Muscle of leg (tissue), 11 donors: ENCODE data around the gene RIMKLA. TPM values are rescaled to one million over a fixed set of nuclear protein-coding genes. Genes with fewer than 3 reads are reported as not detected.

Source experiments
- DNase-seq: peaks from one replicate; pipeline ENCODE4 v3.0.0; 2013
- H3K27ac ChIP-seq: one replicate; pipeline ENCODE4 v1.5.1; 2013; ENCODE audit warnings: mild to moderate bottlenecking, low read length, control low read depth
- H3K27me3 ChIP-seq: one replicate; pipeline ENCODE4 v1.6.1; 2013; ENCODE audit warnings: low read length; ENCODE audit not compliant: control insufficient read depth, insufficient read depth
- H3K36me3 ChIP-seq: one replicate; pipeline ENCODE4 v1.6.1; 2013; ENCODE audit warnings: low read length; ENCODE audit not compliant: control insufficient read depth, insufficient read depth
- H3K4me1 ChIP-seq: one replicate; pipeline ENCODE4 v1.6.1; 2013; ENCODE audit warnings: low read length; ENCODE audit not compliant: control insufficient read depth, insufficient read depth
- H3K4me3 ChIP-seq: one replicate; pipeline ENCODE4 v1.5.1; 2013; ENCODE audit warnings: low read length, control low read depth
- H3K9me3 ChIP-seq: replicated peaks from 2 replicates; pipeline ENCODE4 v1.6.1; 2013; ENCODE audit warnings: low read depth, low read length; ENCODE audit not compliant: control insufficient read depth
- WGBS: methylation state at CpG from one replicate; pipeline ENCODE4 v1.1.5; 2013; ENCODE audit warnings: missing lambda C conversion rate; ENCODE audit not compliant: insufficient coverage; 5-methylcytosine and 5-hydroxymethylcytosine counted together
- polyA plus RNA-seq, 8 donors: library from polyadenylated mRNA; unstranded; fragments of 120-200 nt; gene quantifications; one replicate each; pipeline versions ENCODE4 v1.2.1 to v1.2.3, GENCODE V29; 2013; ENCODE audit warnings: inconsistent platforms in 1 of 8, low replicate concordance in 1 of 8; ENCODE audit not compliant: insufficient read length in 8 of 8, insufficient read depth in 1 of 8
- total RNA-seq: library from RNA; stranded (reverse); fragments of 120-200 nt; gene quantifications from one replicate; pipeline ENCODE4 v1.2.4, GENCODE V29; 2013

Gene RIMKLA
- total and polyA plus RNA-seq, 9 donors = 0.55 to 2.0 (median 0.91) TPM

DNA sequence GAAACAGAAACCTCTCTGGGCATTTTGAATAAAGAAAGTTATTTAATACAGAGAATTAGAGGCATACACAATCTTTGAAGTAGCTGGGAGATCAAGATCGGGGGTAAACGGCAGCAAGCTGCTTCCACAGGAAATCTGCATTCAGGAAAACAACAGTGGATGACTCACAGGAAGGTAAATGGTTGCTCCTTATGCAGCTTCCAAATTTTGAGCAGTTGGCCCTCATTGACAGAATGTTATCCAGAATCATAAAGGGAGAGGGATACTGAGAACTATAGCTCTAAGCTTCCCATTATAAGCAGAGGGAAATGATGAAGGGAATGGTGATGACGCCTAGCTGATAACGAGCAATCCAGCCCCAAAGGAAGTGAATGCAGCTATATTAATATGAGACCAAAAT lies 46.6 kb downstream of the RIMKLA start:
- no peaks in the 10 kb centered on the region for H3K9me3 ChIP-seq
- peaks cover 13% of the 10 kb centered on the region for H3K4me1 ChIP-seq
- H3K36me3 ChIP-seq = no peaks in the 10 kb centered on the region
- H3K4me3 ChIP-seq = no peak overlapping the region
- H3K27me3 ChIP-seq = no peaks in the 10 kb centered on the region
- 0% methylated on average over 1 of the region's 4 CpGs for WGBS
- DNase-seq = no peak
- H3K27ac ChIP-seq = no peak overlapping the region

DNA sequence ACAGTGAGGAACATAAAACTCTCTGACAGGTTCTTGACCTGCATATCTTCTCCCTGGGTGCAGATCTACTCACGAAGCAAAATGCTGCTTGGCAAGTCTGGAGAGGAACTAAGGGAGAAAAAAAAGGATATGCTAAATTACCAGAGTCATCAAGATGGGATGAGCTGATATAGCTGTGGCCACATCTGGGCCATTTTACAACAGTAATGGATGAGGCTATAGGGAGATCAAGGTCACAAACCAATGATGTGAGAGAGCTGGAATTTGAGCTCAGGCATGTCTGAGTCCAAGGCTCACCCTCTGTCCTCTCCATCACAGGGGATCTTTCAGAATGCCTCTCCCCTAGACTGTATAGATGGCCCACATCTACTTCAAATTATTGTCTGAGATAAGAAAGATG lies 49.0 kb downstream of the RIMKLA start:
- H3K4me3 ChIP-seq = no peak overlapping the region
- no peak overlapping the region for H3K27ac ChIP-seq
- no peaks in the 10 kb centered on the region for H3K9me3 ChIP-seq
- no peak for DNase-seq
- no CpG with 5 or more reads among the region's 1 CpG for WGBS
- no peaks in the 10 kb centered on the region for H3K27me3 ChIP-seq
- H3K4me1 ChIP-seq = peaks cover 2% of the 10 kb centered on the region
- no peaks in the 10 kb centered on the region for H3K36me3 ChIP-seq

DNA sequence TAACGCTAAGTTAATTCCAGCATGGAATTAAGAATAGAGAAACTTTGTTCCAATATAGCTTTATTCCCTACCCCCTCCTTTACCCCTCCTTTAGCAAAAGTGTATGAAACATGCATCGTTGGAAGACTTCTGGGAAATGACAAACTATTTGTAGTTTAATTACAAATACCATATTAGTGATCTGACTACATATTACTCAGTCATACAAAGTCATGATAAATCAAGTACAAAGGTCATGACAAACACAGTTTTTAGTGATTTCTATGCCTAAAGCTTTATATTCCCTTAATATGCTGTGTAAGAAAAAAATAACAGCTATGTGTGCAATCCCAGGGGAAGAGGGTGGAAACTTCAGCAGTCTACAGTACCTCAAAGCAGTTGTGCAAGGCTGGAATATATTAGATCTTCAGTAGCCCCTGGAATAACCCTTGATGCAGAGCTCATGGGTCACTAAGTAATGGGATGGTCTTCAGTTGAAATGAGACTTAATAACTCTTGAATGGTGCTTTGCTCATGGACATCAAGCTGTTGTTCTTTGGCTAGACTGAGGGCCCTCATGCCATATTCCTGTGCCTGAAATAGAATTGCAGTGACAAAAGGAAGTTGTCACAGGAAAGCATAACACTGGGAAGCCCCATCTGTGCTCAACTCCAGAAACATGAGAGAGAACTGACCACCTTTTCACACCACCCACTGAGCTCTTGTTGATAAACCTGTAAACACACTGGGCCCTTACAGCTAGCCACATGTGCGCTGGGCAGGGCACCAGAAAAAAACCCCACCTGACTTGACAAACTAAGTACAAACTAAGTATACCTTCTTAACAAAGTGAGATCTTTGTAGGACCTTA lies 49.9 kb downstream of the RIMKLA start:
- no peaks in the 10 kb centered on the region for H3K36me3 ChIP-seq
- no peak overlapping the region for H3K27ac ChIP-seq
- H3K27me3 ChIP-seq = no peaks in the 10 kb centered on the region
- H3K4me3 ChIP-seq = no peak overlapping the region
- H3K4me1 ChIP-seq = peaks cover 2% of the 10 kb centered on the region
- no CpG with 5 or more reads among the region's 3 CpGs for WGBS
- H3K9me3 ChIP-seq = no peaks in the 10 kb centered on the region
- no peak for DNase-seq

DNA sequence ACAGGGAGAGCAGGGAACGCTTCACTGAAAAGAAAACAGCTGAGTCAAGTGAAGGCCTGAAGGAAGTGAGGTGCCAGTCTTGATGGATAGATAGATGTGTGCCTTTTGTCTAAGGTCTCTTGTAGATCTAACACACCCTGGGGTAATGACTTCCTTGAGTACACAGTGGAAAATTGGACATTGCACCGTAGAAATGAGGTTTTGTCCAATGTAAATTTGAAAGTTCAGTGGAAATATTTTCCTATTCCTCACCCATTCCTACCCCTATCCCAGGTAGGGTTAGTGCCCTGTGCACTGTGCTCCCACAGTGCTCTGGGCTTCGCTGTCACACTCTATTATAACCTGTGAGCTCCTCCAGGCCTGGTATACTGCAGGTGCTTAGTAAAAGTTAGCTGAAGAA lies 50.9 kb downstream of the RIMKLA start:
- Histone ChIP-seq H3K36me3 (no peaks in the 10 kb centered on the region), H3K9me3 (no peaks in the 10 kb centered on the region), H3K27ac (no peak overlapping the region), H3K4me3 (no peak overlapping the region), H3K4me1 (peaks cover 2% of the 10 kb centered on the region), H3K27me3 (no peaks in the 10 kb centered on the region)
- WGBS = 92% methylated on average over 1 of the region's 3 CpGs
- DNase-seq = no peak

DNA sequence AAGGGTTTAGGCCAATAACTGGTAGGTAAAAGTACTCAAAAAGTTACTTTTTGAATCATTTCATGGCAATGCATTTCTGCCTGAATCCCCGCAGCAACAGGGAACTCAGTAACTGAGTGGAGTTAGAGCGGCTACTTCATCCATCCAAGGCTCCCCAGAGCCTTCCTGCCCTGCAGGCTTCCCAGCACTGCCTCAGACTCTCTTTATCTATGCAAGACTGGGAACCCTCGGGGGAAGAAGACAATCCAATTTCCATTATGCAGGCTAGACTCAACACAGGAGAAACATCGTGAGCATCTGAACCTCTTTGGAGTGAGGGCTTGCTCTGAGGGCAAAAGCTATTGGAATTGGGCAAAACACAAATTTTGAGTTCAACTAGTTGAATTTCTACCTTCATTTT lies 52.1 kb downstream of the RIMKLA start:
- no peak overlapping the region for H3K4me3 ChIP-seq
- H3K36me3 ChIP-seq = no peaks in the 10 kb centered on the region
- peaks cover 2% of the 10 kb centered on the region for H3K4me1 ChIP-seq
- WGBS = 53% methylated on average over 2 of the region's 4 CpGs
- no peaks in the 10 kb centered on the region for H3K9me3 ChIP-seq
- no peak for DNase-seq
- no peaks in the 10 kb centered on the region for H3K27me3 ChIP-seq
- H3K27ac ChIP-seq = no peak overlapping the region

DNA sequence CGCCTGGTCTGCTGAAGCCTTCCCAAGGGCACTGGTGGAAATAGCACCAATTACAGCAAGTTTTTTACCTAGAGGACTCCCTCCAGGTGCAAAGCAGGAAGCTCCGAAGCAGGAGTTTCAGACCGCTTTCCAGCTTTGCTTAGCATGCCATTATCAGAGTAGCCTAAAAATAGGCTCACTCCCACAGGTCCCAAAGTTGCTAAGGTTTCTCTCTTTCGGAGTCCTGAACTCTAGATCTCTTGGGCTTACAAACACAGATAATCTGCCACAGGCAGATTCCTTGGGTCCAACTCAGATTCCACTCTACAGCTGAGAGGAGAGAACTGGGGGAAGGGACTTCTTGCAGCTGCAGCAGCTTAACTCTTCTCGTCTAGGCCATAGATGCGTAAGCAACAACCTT lies 52.8 kb downstream of the RIMKLA start:
- Histone ChIP-seq H3K36me3 (no peaks in the 10 kb centered on the region), H3K4me3 (no peak overlapping the region), H3K4me1 (peaks cover 2% of the 10 kb centered on the region), H3K27ac (no peak overlapping the region), H3K9me3 (no peaks in the 10 kb centered on the region), H3K27me3 (no peaks in the 10 kb centered on the region)
- 33% methylated on average over 2 of the region's 6 CpGs for WGBS
- DNase-seq = peak; percentile 80

DNA sequence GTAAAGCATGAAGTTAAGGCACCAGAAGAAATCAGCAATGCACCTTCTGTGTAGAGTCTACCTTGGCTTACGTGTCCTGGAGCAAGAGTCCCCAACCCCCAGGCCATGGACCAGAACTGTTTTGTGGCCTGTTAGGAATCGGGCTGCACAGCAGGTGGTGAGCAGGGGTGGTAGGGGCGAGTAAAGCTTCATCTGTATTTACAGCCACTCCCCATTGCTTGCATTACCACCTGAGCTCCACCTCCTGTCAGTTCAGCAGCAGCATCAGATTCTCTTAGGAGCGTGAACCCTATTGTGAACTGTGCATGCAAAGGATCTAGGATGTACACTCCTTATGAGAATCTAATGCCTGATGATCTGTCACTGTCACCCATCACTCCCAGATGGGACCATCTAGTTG lies 53.7 kb downstream of the RIMKLA start:
- H3K36me3 ChIP-seq = no peaks in the 10 kb centered on the region
- no peak overlapping the region for H3K27ac ChIP-seq
- WGBS = 100% methylated on average over 1 of the region's 4 CpGs
- no peaks in the 10 kb centered on the region for H3K9me3 ChIP-seq
- H3K4me1 ChIP-seq = peaks cover 2% of the 10 kb centered on the region
- no peak for DNase-seq
- no peak overlapping the region for H3K4me3 ChIP-seq
- H3K27me3 ChIP-seq = no peaks in the 10 kb centered on the region

DNA sequence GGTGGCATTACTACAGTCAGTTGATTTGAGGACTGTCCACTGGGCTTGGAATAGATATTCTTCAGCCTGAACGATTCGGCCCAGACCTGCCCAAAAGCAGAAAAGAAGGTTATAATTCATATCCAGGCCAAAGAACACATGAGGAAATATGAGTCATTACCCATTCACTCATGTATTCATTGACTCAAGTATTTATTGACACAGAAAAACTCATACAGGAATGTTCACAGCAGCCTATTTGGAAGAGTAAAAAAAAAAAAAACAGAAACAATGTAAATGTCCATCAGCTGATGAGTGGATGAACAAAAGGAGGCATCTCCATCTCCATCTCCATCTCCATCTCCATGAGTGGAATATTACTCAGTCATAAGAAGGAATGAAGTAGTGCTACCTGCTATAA lies 59.3 kb downstream of the RIMKLA start:
- no peak overlapping the region for H3K4me3 ChIP-seq
- 75% methylated on average over 2 of the region's 2 CpGs for WGBS
- no peaks in the 10 kb centered on the region for H3K4me1 ChIP-seq
- H3K36me3 ChIP-seq = no peaks in the 10 kb centered on the region
- no peak for DNase-seq
- H3K27me3 ChIP-seq = no peaks in the 10 kb centered on the region
- H3K9me3 ChIP-seq = no peaks in the 10 kb centered on the region
- H3K27ac ChIP-seq = no peak overlapping the region

DNA sequence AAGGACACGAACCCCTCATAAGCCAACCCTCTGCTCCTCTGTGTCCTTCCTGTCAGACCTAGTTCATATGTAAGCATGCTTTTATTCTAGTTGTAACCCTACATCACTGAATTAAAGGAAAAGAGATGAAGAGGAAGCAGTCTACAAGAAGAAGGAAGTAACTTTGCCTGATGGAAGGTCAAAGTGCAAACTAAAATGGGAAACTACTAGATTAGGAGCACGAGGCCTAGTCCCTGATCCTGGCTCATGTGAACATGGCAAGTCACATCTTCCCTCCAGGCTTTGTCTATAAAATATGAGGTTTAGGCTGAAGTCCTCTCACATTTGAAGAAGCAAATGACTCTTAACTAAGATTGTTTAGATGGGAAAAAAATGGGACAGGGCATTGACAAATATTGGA lies 62.1 kb downstream of the RIMKLA start:
- no CpG with 5 or more reads among the region's 2 CpGs for WGBS
- Histone ChIP-seq H3K36me3 (no peaks in the 10 kb centered on the region), H3K27ac (no peak overlapping the region), H3K27me3 (no peaks in the 10 kb centered on the region), H3K9me3 (no peaks in the 10 kb centered on the region), H3K4me3 (no peak overlapping the region), H3K4me1 (no peaks in the 10 kb centered on the region)
- no peak for DNase-seq

DNA sequence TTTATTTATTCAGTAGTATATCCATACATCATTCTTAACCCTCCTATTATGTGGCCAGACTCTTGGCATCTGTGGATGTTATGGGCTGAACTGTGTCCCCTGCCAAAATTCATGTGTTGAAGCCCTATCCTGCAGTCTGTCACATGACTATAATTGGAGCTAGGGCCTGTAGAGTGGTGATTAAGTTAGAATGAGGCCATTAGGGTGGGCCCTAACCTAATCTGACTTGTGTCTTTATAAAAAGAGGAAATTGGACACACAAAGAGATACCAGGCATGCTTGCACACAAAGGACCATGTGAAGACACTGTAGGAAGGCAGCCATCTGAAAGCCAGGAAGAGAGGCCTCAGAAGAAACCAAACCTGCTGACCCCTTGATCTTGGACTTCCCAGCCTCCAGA lies 68.7 kb downstream of the RIMKLA start:
- Histone ChIP-seq H3K27ac (no peak overlapping the region), H3K36me3 (no peaks in the 10 kb centered on the region), H3K27me3 (no peaks in the 10 kb centered on the region), H3K4me3 (no peak overlapping the region), H3K9me3 (no peaks in the 10 kb centered on the region), H3K4me1 (no peaks in the 10 kb centered on the region)
- no peak for DNase-seq

DNA sequence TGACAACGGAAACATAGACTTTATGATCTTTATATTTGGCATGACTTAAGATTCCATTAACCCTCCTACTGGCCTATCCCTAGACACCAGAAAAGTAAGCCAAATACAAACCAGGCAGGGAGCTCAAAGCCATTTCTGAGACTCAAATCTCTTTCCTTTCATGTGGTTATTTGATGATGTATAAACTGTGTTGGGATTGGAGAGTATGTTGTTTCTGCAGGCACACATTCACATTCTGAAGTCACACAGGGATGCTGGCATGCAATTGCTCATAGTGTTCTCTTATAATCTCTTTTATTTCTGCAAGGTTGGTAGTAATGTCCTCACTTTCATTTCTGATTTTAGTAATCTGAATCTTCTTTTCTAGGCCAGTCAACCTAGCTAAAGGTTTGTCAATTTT lies 69.5 kb downstream of the RIMKLA start:
- no peak for DNase-seq
- Histone ChIP-seq H3K36me3 (no peaks in the 10 kb centered on the region), H3K9me3 (no peaks in the 10 kb centered on the region), H3K27ac (no peak overlapping the region), H3K4me3 (no peak overlapping the region), H3K27me3 (no peaks in the 10 kb centered on the region), H3K4me1 (no peaks in the 10 kb centered on the region)
- no CpG with 5 or more reads among the region's 1 CpG for WGBS
